Hypothalamus (tissue), 51 donors: ENCODE results near the gene PTH2.
"Not testable (repeated sequence)": the region's sequence is repeated elsewhere in the genome, so short reads cannot be mapped to it uniquely, and the experiment has no call there.

Experiments used
- DNase-seq, 51 donors: peaks; one replicate each; lab custom pipeline; 2025; lab: John Stamatoyannopoulos, UW

PTH2 gene

GRCh38 chr19:49448432-49448786 lies 25.2 kb upstream of the PTH2 start:
- no peak for DNase-seq

GRCh38 chr19:49447485-49448431 lies 24.5 kb upstream of the PTH2 start:
- peak in 4 of 51 donors; percentile 2 to 12 (median 6) for DNase-seq

- DNase-seq = no peak
Measured at GRCh38 chr19:49445997-49446396, 22.8 kb upstream of the PTH2 start.

GRCh38 chr19:49444100-49444700 lies 21.0 kb upstream of the PTH2 start:
- not testable (repeated sequence) for DNase-seq

GRCh38 chr19:49443366-49444099 lies 20.3 kb upstream of the PTH2 start:
- peak; percentile 49 to 99 (median 88) for DNase-seq

GRCh38 chr19:49442771-49443365 lies 19.6 kb upstream of the PTH2 start:
- DNase-seq = peak in 16 of 51 donors; percentile 5 to 56 (median 30)

GRCh38 chr19:49442354-49442753 lies 19.1 kb upstream of the PTH2 start:
- DNase-seq = no peak

- DNase-seq = no peak
Measured at GRCh38 chr19:49441960-49442350, 18.7 kb upstream of the PTH2 start.

- peak in 1 of 51 donors; percentile 16 for DNase-seq
Measured at GRCh38 chr19:49441210-49441959, 18.1 kb upstream of the PTH2 start, which contains the start of gene SLC17A7. Gene SLC17A7, minus strand, starts transcription at chr19:49441527. Its CDS starts 148 bp downstream, at chr19:49441379.

- DNase-seq = no peak
Measured at GRCh38 chr19:49440439-49441209, 17.4 kb upstream of the PTH2 start.

- DNase-seq = peak in 1 of 51 donors; percentile 32
Measured at GRCh38 chr19:49439836-49440235, 16.6 kb upstream of the PTH2 start.

GRCh38 chr19:49438261-49438660 lies 15.0 kb upstream of the PTH2 start:
- peak in 1 of 51 donors; percentile 41 for DNase-seq

GRCh38 chr19:49437231-49437630 lies 14.0 kb upstream of the PTH2 start:
- DNase-seq = peak in 1 of 51 donors; percentile 53

GRCh38 chr19:49436381-49437017 lies 13.3 kb upstream of the PTH2 start:
- DNase-seq = peak in 2 of 51 donors; percentile 23 to 54

GRCh38 chr19:49435670-49436069 lies 12.4 kb upstream of the PTH2 start:
- DNase-seq = no peak

- no peak for DNase-seq
Measured at GRCh38 chr19:49434907-49435583, 11.8 kb upstream of the PTH2 start.

GRCh38 chr19:49433240-49433901 lies 10.1 kb upstream of the PTH2 start:
- no peak for DNase-seq
